Liver (tissue), 3 donors: ENCODE measurements around the gene OR1C1.

Experiments
- ATF3 ChIP-seq: IDR thresholded peaks from 2 replicates; pipeline ENCODE4 v1.6.1; 2016; ENCODE audit warnings: antibody characterized with exemption
- CTCF ChIP-seq: fragments of 150-350 bp; IDR thresholded peaks from 2 replicates; pipeline ENCODE4 v1.5.1; 2017; ENCODE audit warnings: improper control_type of control experiment, low read depth, low read length; ENCODE audit not compliant: missing input control
- EGR1 ChIP-seq, 2 donors: IDR thresholded peaks; 2 replicates each; pipeline ENCODE4 v1.6.1; 2016 to 2018; ENCODE audit warnings: antibody characterized with exemption in 2 of 2, low read depth in 2 of 2
- NR2F2 ChIP-seq: IDR thresholded peaks from 2 replicates; pipeline ENCODE4 v1.6.1; 2016; ENCODE audit warnings: antibody characterized with exemption
- RAD21 ChIP-seq, 2 donors: IDR thresholded peaks; 2 replicates each; pipeline ENCODE4 v1.6.1; 2016; ENCODE audit warnings: antibody characterized with exemption in 2 of 2, mild to moderate bottlenecking in 2 of 2
- RXRA ChIP-seq, 2 donors: IDR thresholded peaks; 2 replicates each; pipeline ENCODE4 v1.6.1; 2017 to 2018; ENCODE audit warnings: antibody characterized with exemption in 2 of 2, mild to moderate bottlenecking in 1 of 2
- SP1 ChIP-seq: IDR thresholded peaks from 2 replicates; pipeline ENCODE4 v1.6.1; 2018; ENCODE audit warnings: antibody characterized with exemption, mild to moderate bottlenecking
- TAF1 ChIP-seq: conservative IDR thresholded peaks from 2 replicates; pipeline ENCODE4 v1.6.1; 2016; ENCODE audit warnings: antibody characterized with exemption, mild to moderate bottlenecking
- YY1 ChIP-seq: IDR thresholded peaks from 2 replicates; pipeline ENCODE4 v1.6.1; 2016; ENCODE audit warnings: antibody characterized with exemption, mild to moderate bottlenecking
- TF ChIP-seq, protein P1 (sequence below): IDR thresholded peaks from 2 replicates; pipeline ENCODE4 v1.6.1; 2016; ENCODE audit warnings: antibody characterized with exemption
- TF ChIP-seq, protein P2 (sequence below): IDR thresholded peaks from 2 replicates; pipeline ENCODE4 v1.6.1; 2016; ENCODE audit warnings: antibody characterized with exemption
- TF ChIP-seq, protein P3 (sequence below): IDR thresholded peaks from 2 replicates; pipeline ENCODE4 v1.6.1; 2016; ENCODE audit warnings: antibody characterized with exemption, mild to moderate bottlenecking
- donor health status: healthy.
- donor health status: healthy.

DNA sequence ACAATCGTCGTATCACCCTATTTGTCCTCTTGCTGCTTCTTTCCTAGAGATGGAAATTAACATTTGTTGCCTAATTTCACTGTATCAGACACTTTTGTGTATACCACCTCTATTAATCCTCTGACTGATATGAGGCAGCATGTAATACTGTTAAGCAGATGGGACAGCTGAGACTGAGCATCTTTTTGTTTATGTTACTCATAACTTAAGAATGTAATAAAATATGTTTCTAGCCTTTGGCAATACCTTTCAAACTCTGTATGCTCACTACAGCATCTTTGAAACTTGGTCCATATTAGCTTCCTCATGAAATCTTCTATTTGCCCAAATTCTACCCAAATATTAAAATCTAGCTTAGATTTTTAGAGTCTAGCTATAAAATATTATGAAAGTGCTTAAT lies 19.6 kb downstream of the OR1C1 start:
- TF ChIP-seq CTCF (no peak), ATF3 (no peak), SP1 (no peak), TAF1 (no peak), EGR1 (IDR thresholded peaks at IDR 0.05; ENCODE audit: low read depth in 2 of 2) (no peak), RXRA (IDR thresholded peaks at IDR 0.05) (no peak), YY1 (no peak), NR2F2 (no peak), RAD21 (IDR thresholded peaks at IDR 0.05) (no peak)
- TF ChIP-seq, protein P1, sequence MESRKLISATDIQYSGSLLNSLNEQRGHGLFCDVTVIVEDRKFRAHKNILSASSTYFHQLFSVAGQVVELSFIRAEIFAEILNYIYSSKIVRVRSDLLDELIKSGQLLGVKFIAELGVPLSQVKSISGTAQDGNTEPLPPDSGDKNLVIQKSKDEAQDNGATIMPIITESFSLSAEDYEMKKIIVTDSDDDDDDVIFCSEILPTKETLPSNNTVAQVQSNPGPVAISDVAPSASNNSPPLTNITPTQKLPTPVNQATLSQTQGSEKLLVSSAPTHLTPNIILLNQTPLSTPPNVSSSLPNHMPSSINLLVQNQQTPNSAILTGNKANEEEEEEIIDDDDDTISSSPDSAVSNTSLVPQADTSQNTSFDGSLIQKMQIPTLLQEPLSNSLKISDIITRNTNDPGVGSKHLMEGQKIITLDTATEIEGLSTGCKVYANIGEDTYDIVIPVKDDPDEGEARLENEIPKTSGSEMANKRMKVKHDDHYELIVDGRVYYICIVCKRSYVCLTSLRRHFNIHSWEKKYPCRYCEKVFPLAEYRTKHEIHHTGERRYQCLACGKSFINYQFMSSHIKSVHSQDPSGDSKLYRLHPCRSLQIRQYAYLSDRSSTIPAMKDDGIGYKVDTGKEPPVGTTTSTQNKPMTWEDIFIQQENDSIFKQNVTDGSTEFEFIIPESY, result no peak
- TF ChIP-seq, protein P2, sequence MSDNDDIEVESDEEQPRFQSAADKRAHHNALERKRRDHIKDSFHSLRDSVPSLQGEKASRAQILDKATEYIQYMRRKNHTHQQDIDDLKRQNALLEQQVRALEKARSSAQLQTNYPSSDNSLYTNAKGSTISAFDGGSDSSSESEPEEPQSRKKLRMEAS, result no peak
- TF ChIP-seq, protein P3, sequence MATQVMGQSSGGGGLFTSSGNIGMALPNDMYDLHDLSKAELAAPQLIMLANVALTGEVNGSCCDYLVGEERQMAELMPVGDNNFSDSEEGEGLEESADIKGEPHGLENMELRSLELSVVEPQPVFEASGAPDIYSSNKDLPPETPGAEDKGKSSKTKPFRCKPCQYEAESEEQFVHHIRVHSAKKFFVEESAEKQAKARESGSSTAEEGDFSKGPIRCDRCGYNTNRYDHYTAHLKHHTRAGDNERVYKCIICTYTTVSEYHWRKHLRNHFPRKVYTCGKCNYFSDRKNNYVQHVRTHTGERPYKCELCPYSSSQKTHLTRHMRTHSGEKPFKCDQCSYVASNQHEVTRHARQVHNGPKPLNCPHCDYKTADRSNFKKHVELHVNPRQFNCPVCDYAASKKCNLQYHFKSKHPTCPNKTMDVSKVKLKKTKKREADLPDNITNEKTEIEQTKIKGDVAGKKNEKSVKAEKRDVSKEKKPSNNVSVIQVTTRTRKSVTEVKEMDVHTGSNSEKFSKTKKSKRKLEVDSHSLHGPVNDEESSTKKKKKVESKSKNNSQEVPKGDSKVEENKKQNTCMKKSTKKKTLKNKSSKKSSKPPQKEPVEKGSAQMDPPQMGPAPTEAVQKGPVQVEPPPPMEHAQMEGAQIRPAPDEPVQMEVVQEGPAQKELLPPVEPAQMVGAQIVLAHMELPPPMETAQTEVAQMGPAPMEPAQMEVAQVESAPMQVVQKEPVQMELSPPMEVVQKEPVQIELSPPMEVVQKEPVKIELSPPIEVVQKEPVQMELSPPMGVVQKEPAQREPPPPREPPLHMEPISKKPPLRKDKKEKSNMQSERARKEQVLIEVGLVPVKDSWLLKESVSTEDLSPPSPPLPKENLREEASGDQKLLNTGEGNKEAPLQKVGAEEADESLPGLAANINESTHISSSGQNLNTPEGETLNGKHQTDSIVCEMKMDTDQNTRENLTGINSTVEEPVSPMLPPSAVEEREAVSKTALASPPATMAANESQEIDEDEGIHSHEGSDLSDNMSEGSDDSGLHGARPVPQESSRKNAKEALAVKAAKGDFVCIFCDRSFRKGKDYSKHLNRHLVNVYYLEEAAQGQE, result no peak
